ENCODE measurements around the gene MTO1.
A peak's percentile ranks its signal among the peaks of the same experiment; 100 is the strongest.
"Not testable (repeated sequence)": the region's sequence is repeated elsewhere in the genome, so short reads cannot be mapped to it uniquely, and the experiment has no call there.

The MTO1 gene

GRCh38 chr6:73461537-73462350 is at the start of gene MTO1:
TSS of gene MTO1 (plus strand) at chr6:73461737. CDS start at chr6:73461855, 118 bp downstream.
- peak; percentile 80 for DNase-seq

GRCh38 chr6:73413102-73413501 is 48.4 kb upstream of the MTO1 start:
- DNase-seq, result no peak

- no peak for DNase-seq
These were observed 43.3 kb upstream of the MTO1 start for GRCh38 chr6:73418081-73418741.

- DNase-seq, result no peak
These were observed 40.0 kb upstream of the MTO1 start for GRCh38 chr6:73421534-73421933.

- no peak for DNase-seq
These were observed 26.3 kb upstream of the MTO1 start for GRCh38 chr6:73435236-73435635.

- no peak for DNase-seq
These were observed 18.0 kb upstream of the MTO1 start for GRCh38 chr6:73443555-73443954.

- DNase-seq, result peak; percentile 59
These were observed 10.1 kb upstream of the MTO1 start for GRCh38 chr6:73451223-73452106.

- peak; percentile 78 for DNase-seq
These were observed 9.5 kb upstream of the MTO1 start, which contains the start of gene CGAS for GRCh38 chr6:73452107-73452461. TSS of gene CGAS (minus strand) at chr6:73452297. CDS start at chr6:73452181, 116 bp downstream.

GRCh38 chr6:73455865-73456629 is 5.5 kb upstream of the MTO1 start:
- DNase-seq, result no peak

GRCh38 chr6:73459474-73459873 is 2.1 kb upstream of the MTO1 start:
- not testable (repeated sequence) for DNase-seq

GRCh38 chr6:73460056-73460455 is 1.5 kb upstream of the MTO1 start:
- no peak for DNase-seq

GRCh38 chr6:73471686-73472290 is 10.3 kb downstream of the MTO1 start:
- DNase-seq, result no peak

GRCh38 chr6:73476723-73477122 is 15.2 kb downstream of the MTO1 start:
- DNase-seq, result no peak

- no peak for DNase-seq
These were observed 15.9 kb downstream of the MTO1 start for GRCh38 chr6:73477407-73477806.

- DNase-seq, result no peak
These were observed 20.4 kb downstream of the MTO1 start for GRCh38 chr6:73481969-73482368.

GRCh38 chr6:73484438-73484837 is 22.9 kb downstream of the MTO1 start:
- DNase-seq, result no peak

- DNase-seq, result no peak
These were observed 25.9 kb downstream of the MTO1 start for GRCh38 chr6:73487473-73487872.

- DNase-seq, result no peak
These were observed 29.8 kb downstream of the MTO1 start for GRCh38 chr6:73491377-73491776.

- DNase-seq, result no peak
These were observed 36.4 kb downstream of the MTO1 start for GRCh38 chr6:73497915-73498314.

GRCh38 chr6:73503027-73503772 is 41.7 kb downstream of the MTO1 start:
- no peak for DNase-seq

- DNase-seq, result no peak
These were observed 42.6 kb downstream of the MTO1 start for GRCh38 chr6:73504160-73504559.
